ENCODE results near the gene WWOX.

WWOX gene

DNA sequence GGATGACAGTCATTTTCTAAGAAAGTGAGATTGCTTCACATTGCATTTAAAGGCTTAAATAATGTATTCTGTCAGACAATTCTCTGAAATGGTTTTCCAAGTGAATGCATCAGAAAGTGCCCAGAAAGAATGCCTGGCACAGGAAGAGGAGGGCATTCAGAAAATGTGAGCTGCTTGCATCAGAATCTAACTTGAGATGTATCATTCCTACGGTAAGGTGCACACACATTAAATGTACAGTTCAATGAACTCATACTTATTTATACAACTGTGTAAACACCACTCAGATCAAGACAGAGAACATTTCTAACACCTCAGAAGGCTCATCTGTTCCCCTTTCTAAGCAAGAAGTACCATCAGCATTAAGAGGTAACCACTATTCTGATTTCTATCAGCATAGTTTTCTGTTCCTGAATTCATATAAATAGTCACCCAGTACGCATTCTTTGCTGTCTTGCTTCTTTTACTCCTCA, 863.0 kb downstream of the WWOX start:
- DNase-seq (ENCODE audit: low read depth in 1 of 2, low spot score in 1 of 2) = no peak

DNA sequence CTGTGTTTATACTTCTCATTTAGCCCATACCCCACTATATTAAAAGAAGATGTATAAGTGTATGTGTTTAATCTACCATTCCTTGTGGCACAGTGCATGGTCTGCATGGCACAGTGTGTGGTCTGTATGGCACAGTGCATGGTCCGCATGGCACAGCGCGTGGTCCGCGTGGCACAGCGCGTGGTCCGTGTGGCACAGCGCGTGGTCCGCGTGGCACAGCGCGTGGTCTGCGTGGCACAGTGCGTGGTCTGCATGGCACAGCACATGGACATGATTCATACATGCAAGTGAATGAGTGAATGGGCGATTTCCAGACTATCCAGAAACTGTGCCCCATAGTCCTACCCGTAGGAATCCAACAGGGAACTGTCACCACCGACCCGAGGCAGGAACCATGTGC, 868.5 kb downstream of the WWOX start:
- no peak for DNase-seq (ENCODE audit: low read depth in 1 of 2, low spot score in 1 of 2)

DNA sequence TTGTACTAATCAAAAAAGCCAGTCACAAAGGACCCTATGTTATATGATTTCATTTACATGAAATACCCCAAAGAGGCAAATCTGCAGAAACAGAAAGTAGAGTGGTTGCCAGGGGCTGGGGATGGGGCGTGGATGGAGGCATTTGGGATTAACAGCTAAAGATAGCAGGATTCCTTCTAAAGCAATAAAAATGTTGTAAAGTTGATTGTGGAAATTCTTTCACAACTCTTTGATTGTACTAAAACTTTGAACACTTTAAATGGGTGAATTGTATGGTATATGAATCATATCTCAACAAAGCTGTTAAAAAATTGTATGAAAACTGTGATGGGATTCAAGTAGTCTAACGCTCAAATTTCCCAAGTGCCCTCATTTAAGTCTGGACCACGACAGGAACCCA, 870.3 kb downstream of the WWOX start:
- DNase-seq (ENCODE audit: low read depth in 1 of 2, low spot score in 1 of 2) = no peak

DNA sequence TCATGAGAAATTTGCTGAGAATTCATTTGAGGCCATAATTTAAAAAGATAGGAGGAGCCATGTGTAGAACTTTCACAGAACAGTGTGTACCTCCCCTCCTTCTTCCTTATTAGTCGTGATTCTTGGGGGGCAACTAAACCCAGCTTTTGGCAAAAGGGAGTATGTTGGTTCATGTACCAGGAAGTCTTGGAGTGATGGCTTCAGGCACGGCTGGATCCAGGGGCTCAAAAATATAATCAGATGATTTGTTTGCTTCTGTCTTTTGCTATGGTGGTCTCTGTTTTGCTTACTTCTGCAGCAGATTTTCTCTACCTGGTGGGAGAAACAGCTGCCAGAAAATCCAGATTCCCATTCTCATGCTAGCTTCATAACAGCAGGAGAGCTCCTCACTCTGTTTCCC, 871.2 kb downstream of the WWOX start:
- DNase-seq (ENCODE audit: low read depth in 1 of 2, low spot score in 1 of 2) = no peak

DNA sequence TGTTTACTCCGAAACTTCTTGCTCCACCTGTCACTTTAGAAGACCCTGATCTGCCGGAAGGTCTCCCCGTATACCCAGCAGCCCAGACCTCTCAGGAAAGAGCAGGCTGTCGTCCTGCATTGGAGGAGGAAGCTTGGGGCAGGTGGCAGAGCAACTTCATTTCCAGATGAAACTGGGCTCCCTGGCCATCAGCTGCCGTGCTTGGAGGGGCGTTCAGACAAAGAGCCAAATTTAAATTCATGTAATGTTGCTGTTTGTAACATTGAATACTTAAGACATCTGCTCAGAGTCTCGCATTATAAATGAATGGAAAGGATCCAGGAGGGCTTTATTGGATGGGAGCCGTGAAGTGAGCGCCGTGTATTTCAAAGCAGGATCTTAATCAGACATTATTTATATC, 872.6 kb downstream of the WWOX start:
- DNase-seq (ENCODE audit: low read depth in 1 of 2, low spot score in 1 of 2) = no peak

DNA sequence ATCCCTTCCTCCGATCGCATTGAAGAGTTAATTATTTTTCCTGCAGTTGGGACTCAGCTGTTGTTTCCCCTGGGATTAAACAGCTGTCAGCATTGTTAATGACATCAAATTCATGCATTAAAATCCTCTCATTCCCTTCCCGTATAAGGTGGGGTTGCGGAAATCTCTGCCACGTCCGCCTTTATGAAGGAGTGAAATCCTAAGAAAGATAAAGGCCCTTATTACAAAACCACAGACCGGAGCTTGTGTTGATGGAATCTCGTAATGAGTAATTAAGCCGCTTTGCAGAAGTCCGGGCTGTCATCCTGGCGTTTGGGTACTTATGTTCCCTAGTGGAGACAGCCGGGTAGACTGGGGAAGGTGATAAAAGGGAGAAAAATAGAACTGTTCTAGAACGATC, 873.5 kb downstream of the WWOX start:
- DNase-seq (ENCODE audit: low read depth in 1 of 2, low spot score in 1 of 2) = no peak

DNA sequence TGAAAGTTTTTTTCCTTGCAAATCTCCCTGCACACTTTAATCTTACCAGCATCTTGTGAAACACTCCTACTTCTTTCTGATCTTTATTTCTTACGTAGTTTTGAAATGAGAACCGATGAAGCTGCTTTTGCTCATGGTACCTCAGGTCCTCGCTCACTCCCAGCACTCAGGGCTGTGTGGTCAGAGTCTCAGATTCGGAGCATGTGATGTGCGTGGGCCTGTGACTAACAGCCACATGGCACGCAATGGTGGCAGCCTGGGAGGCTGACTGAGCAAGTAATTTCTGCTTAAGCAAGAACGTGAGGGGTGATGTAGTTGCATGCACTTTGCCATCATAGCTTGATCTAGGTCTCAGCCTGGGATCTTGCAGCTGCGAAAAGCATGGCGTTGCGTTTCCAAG, 876.8 kb downstream of the WWOX start:
- peak; percentile 17 to 20 for DNase-seq (ENCODE audit: low read depth in 1 of 2, low spot score in 1 of 2)

DNA sequence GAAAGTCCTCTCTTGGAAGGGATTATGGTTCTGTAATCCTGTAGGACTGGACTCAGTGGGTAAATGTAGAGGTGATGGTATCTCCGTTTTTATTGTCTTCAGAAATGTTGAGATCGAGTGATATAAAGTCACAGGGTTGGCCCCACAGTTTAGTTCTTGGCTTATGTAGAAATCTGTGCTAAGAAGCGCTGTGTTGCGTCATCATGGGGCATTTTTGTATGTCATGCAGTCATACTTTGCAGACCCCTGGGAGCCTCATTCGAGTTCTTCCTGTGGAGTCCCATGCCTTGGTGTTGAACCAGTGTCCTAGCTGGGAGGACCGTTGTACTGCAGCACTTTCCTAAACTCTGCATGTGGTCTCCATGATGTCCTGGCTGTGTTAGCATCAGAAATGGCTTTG, 881.4 kb downstream of the WWOX start:
- DNase-seq (ENCODE audit: low read depth in 1 of 2, low spot score in 1 of 2) = no peak

DNA sequence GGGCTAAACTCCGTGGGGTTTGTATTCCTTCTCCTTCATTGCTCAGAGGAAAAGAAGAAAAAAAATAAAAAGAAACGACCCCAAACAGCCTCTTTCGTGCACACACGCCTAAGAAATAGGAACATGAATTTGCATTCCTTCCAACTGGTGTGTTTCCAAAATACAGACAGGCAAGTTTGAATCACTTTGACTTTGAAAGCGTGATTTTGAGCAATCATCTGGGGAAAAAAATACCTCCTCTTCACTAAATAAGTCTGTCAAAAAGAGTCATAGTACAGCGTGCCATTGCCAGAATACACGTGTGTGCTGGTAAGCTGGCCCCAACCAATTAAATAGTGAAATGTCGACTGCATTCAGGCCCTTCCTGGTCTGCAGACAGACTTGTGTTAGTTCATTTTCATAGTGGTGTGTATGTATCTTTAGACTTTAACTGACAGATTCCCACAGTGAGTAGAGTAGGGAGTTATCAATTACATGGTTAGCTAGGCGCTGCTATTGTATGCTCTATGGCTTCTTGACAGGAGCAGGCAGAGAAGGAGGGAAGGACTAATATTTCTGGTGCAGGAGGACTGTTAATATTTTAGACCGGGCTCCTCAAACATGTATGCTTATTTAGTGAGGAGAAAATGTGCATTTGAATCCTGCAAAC, 882.8 kb downstream of the WWOX start:
- no peak for DNase-seq (ENCODE audit: low read depth in 1 of 2, low spot score in 1 of 2)

DNA sequence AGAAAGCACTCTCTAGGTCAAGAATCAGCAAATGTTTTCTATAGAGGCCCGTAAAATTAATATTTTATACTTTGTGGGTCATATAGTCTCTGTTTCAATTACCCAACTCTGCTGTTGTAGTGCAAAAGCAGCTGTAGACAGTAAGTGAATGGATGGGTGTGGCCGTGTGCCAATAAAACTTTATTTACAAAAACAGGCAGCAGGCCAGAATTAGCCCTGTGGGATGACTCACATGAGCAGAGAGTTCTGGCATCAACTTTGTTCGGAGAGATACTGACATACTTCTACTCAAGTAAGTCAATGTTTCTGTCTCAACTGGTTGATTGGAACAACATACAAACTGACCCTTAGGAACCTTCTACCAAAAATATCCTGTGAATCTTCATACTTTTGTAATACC, 884.9 kb downstream of the WWOX start:
- DNase-seq (ENCODE audit: low read depth in 1 of 2, low spot score in 1 of 2) = no peak

DNA sequence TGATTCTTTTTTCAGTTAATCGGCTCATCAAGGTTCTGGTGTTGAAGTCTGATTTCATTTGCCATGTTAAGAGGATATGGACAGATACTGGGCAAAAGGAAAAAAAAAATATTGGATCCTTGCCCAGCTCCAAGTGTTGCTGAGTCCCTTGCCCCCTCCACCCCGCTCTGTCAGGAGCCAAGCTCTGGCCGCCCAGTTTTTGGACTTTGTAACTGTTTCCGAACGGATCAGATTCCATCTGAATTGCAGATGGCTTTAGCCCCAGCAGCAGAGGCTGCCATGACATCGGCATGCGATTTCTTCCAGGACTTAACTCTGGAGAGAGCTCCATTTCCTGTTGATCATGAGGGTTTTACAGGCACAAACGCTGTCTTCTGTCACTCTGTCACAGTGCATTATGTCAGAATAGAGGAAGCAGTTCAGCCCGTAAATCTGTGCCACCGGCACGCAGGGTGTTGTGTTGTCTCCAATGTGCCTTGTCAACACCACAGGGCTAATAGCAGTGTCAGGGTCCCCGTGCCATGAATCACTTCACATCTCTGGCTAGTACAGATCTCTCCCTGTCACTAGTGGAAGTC, 885.5 kb downstream of the WWOX start:
- DNase-seq (ENCODE audit: low read depth in 1 of 2, low spot score in 1 of 2) = no peak

DNA sequence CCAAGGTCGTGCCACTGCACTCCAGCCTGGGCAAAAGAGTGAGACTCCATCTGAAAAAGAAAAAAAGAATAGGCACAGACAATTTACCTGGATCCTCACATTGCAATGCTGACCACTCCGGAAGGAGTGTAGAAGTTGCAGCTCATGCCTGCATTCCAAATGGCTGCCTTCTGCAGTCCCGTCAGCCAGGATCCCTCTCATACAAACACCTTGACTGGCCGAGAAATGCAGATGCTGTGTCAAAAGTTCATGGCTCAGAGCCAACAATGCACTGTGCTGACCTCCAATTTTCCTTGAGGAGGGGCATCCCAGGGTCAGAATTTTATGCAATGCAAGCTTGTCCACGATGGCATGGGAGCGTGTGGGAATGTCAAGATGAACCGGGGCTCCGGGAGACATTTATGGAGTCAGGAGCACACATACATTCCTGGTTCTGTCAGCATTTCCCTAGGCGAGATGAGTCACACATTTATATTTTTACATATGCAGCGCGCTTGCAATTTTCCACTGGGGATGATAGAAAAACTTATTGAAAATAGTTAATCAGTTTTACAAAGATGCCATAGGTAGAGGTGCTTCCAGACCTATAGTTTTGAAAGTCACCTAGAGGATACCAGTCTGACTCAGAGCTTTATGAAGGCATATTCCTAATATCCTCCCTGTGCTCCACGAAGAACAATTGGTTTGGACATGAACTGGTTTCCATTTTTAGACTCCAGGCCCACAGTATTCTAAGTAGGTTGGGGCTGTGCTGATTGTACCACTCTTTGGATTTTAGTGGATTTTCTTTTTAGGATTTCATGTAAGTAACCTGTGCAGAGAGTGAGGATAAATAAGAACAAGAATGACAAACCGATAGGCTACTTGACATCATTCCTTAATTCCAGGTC, 886.5 kb downstream of the WWOX start:
- no peak for DNase-seq (ENCODE audit: low read depth in 1 of 2, low spot score in 1 of 2)

DNA sequence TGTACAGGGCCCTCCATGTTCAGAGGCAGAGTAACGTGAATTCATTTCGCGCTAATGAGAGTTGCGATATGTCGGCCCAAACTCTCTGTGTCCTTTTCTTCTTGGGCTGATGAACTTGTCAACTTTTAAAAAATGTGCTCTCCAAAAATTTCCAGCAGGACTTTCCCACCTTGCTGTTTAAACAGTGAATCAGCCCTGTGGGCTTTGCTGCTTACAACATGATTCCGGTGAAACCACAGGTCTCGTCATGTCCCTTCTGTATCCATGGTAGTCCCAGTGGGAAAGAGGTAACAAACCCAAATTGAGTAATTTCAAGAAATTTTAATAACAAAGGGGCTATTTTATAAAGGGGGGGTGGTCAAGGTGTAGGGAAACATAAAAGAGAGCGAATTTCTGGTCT, 888.2 kb downstream of the WWOX start:
- DNase-seq (ENCODE audit: low read depth in 1 of 2, low spot score in 1 of 2) = no peak

DNA sequence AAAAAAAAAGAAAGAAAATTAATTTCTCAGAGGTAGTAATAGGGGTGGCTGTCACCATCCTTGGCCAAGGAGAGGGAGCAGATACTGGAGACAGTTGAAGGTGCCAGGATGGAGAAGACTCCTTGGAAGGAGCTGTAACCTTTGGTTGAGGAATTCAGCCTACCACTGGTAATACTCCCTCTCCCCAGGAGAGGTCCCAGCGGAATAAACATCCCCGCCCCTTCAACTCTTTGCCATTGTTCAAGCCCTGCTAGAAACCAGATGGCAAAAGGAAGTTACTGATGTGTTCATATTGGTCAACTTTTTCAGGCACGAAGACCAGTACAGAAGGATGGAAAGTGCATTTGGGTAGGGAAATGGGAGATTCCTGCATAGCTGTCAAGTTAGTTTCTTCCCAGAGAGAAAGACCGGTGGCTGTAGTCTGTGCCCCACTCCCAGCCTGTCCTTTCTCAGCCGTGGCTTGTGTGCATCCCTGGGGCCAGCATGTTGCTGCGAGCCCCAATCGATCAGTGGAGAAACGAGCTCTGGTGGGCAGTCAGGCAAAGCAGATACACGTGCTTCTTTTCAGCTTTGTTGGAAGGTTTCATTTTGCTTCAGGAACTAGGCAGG, 889.0 kb downstream of the WWOX start:
- no peak for DNase-seq (ENCODE audit: low read depth in 1 of 2, low spot score in 1 of 2)

DNA sequence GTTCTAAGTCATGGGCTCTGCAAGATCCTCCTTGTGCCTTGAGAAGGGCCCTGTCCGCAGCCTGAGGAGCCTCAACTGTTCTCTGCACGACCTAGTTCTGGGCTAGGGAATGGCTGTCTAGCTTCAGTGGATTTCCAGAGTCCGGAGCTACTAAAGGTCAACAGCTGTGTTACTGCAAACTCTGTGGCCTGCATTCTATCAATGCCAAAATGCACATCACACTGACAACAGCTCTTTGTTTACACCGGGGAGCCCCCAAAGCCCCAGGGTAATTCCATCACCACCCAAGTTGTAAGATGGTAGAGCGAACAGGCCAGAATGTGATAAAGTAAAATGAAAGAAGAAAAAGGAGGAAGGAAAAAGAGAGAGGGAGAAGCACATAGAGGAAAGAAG, 890.9 kb downstream of the WWOX start:
- no peak for DNase-seq (ENCODE audit: low read depth in 1 of 2, low spot score in 1 of 2)

DNA sequence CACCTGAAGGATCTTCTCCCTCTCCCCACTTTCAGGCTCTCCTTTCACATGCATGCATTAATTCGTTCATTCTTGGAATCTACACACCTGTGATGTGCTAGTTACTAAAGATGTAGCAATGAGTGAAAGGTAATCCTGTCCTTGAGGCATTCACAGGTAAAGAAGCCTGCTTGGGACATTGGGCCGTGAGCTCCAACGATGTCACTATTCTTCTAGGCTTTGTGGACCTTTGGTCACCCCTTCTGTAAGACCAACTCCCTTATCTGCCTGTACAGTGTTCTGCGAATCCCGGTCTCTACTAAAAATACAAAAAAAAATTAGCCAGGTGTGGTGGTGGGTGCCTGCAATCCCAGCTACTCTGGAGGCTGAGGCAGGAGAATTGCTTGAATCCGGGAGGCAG, 892.5 kb downstream of the WWOX start:
- no peak for DNase-seq (ENCODE audit: low read depth in 1 of 2, low spot score in 1 of 2)

DNA sequence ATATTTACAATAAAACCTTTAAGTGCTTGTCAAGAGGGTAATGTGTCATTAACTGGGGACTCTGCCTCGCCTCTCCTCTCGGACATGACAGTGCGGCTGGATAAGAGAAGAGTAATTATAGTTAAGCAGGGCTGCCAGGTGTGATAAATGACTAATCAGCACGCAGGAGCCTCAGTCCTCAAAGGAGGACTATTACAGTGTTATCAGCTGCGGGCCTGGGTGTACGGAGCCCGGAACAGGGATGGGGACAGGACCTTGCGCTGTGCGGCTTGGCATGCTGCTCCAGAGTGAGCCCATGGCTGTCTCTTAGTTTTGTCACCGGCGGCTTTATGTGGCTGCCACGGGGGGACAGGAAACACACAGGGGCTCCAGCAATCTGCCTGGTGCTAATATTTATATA, 893.9 kb downstream of the WWOX start:
- DNase-seq (ENCODE audit: low read depth in 1 of 2, low spot score in 1 of 2) = no peak

DNA sequence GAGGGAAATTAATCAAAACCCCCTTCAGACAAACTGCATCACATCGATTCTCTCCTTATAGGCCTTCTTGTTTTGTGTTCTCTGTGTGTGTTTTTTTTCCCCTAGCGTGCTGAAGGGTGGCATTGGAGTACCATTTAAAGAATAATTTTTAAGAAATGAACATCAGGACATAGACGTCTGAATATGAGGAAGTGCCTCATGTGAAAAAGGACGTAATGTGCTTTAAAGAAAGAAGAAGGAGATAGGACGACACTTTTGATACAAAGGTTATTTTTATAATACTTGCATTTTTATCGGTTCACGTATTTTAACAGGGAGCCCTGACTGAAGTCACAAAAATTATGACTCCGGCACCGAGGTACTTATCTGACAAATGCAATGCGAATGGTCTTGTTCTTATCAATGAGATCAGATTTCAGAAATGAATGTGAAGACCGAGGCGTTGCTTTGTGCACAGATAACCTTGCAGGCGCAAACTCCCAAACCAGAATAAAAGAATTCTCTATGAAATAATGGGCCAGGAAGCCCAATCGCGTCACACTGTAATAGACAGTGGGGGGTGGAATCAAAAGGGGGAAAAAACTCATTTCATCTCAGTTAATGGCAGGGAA, 894.8 kb downstream of the WWOX start:
- no peak for DNase-seq (ENCODE audit: low read depth in 1 of 2, low spot score in 1 of 2)

DNA sequence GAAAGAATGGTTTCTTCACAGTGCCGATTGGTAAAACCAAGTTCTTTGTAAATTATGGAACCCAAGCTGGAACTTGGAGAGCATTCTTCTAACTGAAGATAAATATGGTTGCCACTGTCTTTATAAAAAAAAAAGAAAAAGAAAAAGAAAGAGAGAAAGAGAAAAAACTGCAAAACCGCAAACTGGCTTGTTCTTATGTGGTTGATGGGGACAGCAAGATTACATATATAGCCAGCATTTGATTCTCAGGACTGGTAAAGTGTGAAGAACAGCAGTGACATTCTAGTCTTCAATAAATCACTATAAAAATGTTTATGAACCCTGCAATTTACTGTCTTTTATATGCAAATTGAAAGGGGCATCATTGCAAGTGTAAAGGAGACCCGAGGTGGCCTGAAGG, 896.0 kb downstream of the WWOX start:
- DNase-seq (ENCODE audit: low read depth in 1 of 2, low spot score in 1 of 2) = no peak

DNA sequence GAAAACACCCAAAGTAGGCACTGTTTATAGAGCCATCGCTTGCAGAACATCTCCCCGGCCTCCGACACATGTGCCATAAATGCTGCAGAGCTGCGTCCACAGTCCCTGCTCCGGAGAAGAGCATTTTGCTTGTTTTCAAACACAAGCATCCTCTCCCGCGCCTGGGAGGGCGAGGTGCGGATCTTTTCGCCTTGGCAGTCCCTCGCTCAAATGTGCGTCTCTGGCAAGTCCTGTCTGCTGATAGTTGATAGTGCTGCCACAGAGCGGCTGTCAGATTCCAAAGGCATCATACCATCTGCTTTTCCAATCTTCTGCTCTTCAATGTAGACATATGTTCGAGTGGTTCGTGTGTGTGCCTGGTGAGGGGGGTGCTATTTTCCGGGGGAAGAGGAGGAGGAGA, 897.3 kb downstream of the WWOX start:
- DNase-seq (ENCODE audit: low read depth in 1 of 2, low spot score in 1 of 2) = no peak

DNA sequence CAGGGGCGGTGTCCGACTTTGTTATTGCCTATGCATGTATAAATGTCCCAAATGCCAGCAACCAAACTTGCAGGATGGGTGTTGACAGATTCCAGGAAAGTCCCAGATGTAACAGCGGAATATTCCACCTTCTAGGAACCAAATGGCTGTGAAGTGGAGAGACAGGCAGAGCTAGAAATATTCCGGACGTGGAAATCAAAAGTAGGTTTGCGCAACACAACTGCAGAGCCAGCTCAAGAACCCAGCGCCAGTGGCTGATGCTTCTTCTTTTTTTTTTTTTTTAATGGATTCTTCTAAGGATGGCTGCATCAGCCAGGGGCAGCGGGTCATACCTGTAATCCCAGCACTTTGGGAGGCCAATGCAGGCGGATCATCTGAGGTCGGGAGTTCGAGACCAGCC, 899.4 kb downstream of the WWOX start:
- no peak for DNase-seq (ENCODE audit: low read depth in 1 of 2, low spot score in 1 of 2)

Data from activated CD4-positive, alpha-beta T cell treated with anti-CD3 and anti-CD28 coated beads, Interleukin-2, amount 50 U/mL, for 24 hours (primary cell).